Trophoblast cell (in vitro differentiated cells and primary cell): ENCODE measurements around the gene KCNQ1OT1.

Experiments
- DNase-seq, 2 donors: peaks; one replicate each; pipeline ENCODE4 v3.0.0-alpha.2; 2016
- H2AFZ ChIP-seq: 2 replicates; pipeline ENCODE4 v1.6.1; 2013; ENCODE audit warnings: low read length, moderate library complexity, mild to moderate bottlenecking; ENCODE audit not compliant: insufficient read depth, poor library complexity
- H2AK5ac ChIP-seq: 2 replicates; pipeline ENCODE4 v1.6.1; 2013; ENCODE audit warnings: mild to moderate bottlenecking, low read length
- H2BK120ac ChIP-seq: 2 replicates; pipeline ENCODE4 v1.6.1; 2013; ENCODE audit warnings: low read length, mild to moderate bottlenecking, moderate library complexity; ENCODE audit not compliant: insufficient read depth, poor library complexity
- H2BK12ac ChIP-seq: 2 replicates; pipeline ENCODE4 v1.6.1; 2013; ENCODE audit warnings: mild to moderate bottlenecking, low read length, moderate library complexity
- H2BK5ac ChIP-seq: 2 replicates; pipeline ENCODE4 v1.6.1; 2013; ENCODE audit warnings: low read length, low read depth, moderate library complexity, mild to moderate bottlenecking; ENCODE audit not compliant: poor library complexity
- H3K14ac ChIP-seq: 2 replicates; pipeline ENCODE4 v1.6.1; 2013; ENCODE audit warnings: mild to moderate bottlenecking, low read length
- H3K18ac ChIP-seq: 2 replicates; pipeline ENCODE4 v1.6.1; 2013; ENCODE audit warnings: mild to moderate bottlenecking, low read length
- H3K23ac ChIP-seq: 2 replicates; pipeline ENCODE4 v1.6.1; 2013; ENCODE audit warnings: low read length
- H3K27ac ChIP-seq: 2 replicates; pipeline ENCODE4 v1.5.1; 2013; ENCODE audit warnings: low read depth, mild to moderate bottlenecking, inconsistent platforms, low read length, moderate library complexity
- H3K27me3 ChIP-seq: 2 replicates; pipeline ENCODE4 v1.6.1; 2013; ENCODE audit warnings: inconsistent platforms, mild to moderate bottlenecking, low read length, moderate library complexity; ENCODE audit not compliant: insufficient read depth
- H3K36me3 ChIP-seq, 2 experiments: 1 replicate in 1 of 2; 2 replicates in 1 of 2; pipeline ENCODE4 v1.6.1; 2013; ENCODE audit warnings: low read length in 2 of 2, mild to moderate bottlenecking in 2 of 2, moderate library complexity in 1 of 2; ENCODE audit not compliant: insufficient read depth in 2 of 2, control insufficient read depth in 1 of 2
- H3K4ac ChIP-seq: 2 replicates; pipeline ENCODE4 v1.6.1; 2013; ENCODE audit warnings: low read depth, mild to moderate bottlenecking, low read length, moderate library complexity
- H3K4me1 ChIP-seq, 2 experiments: 1 replicate in 1 of 2; 2 replicates in 1 of 2; pipeline ENCODE4 v1.6.1; 2013; ENCODE audit warnings: low read length in 2 of 2, mild to moderate bottlenecking in 2 of 2, moderate library complexity in 1 of 2; ENCODE audit not compliant: insufficient read depth in 2 of 2, control insufficient read depth in 1 of 2
- H3K4me2 ChIP-seq: 2 replicates; pipeline ENCODE4 v1.6.1; 2013; ENCODE audit warnings: inconsistent platforms, mild to moderate bottlenecking, low read length, moderate library complexity
- H3K4me3 ChIP-seq: 2 replicates; pipeline ENCODE4 v1.5.1; 2013; ENCODE audit warnings: mild to moderate bottlenecking, low read depth, low read length, inconsistent platforms
- H3K79me1 ChIP-seq: one replicate; pipeline ENCODE4 v1.6.1; 2013; ENCODE audit warnings: low read length
- H3K79me2 ChIP-seq: 2 replicates; pipeline ENCODE4 v1.6.1; 2013; ENCODE audit warnings: low read length, mild to moderate bottlenecking; ENCODE audit not compliant: control insufficient read depth, insufficient read depth, poor library complexity
- H3K9ac ChIP-seq: 2 replicates; pipeline ENCODE4 v1.6.1; 2013; ENCODE audit warnings: mild to moderate bottlenecking, low read length
- H3K9me3 ChIP-seq: 2 replicates; pipeline ENCODE4 v1.6.1; 2013; ENCODE audit warnings: low read depth, mild to moderate bottlenecking, control low read depth, inconsistent platforms, low read length; ENCODE audit not compliant: insufficient read depth
- H4K12ac ChIP-seq: 2 replicates; pipeline ENCODE4 v1.6.1; 2013; ENCODE audit warnings: low read depth, mild to moderate bottlenecking, low read length, moderate library complexity
- H4K8ac ChIP-seq: 2 replicates; pipeline ENCODE4 v1.6.1; 2013; ENCODE audit warnings: low read depth, mild to moderate bottlenecking, low read length, moderate library complexity
- H4K91ac ChIP-seq: one replicate; pipeline ENCODE4 v1.6.1; 2013; ENCODE audit warnings: low read depth, mild to moderate bottlenecking, low read length, moderate library complexity
- WGBS: extraction: QIAGEN DNeasy Blood & Tissue Kit; methylation state at CpG from one replicate; pipeline ENCODE4 v1.1.7; 2013; ENCODE audit warnings: missing lambda C conversion rate; ENCODE audit not compliant: insufficient read length, insufficient coverage; ENCODE audit errors: extremely low coverage; 5-methylcytosine and 5-hydroxymethylcytosine counted together

Gene KCNQ1OT1

GRCh38 chr11:2747248-2748027 lies 47.6 kb upstream of the KCNQ1OT1 start:
- Histone ChIP-seq H3K14ac (no peak overlapping the region), H2BK5ac (no peak overlapping the region), H3K9me3 (peaks cover 1% of the 10 kb centered on the region), H3K27ac (peak overlapping the region; percentile 6), H2AK5ac (no peak overlapping the region), H4K12ac (no peak overlapping the region), H3K4me3 (no peak overlapping the region), H3K4me1 (peaks cover 39 to 55% of the 10 kb centered on the region in 2 experiments), H2BK12ac (no peak overlapping the region), H3K4ac (no peak overlapping the region), H3K36me3 (no peaks in the 10 kb centered on the region), H3K27me3 (no peaks in the 10 kb centered on the region), H2AFZ (no peak overlapping the region), H3K79me2 (peaks cover 1% of the 10 kb centered on the region), H2BK120ac (peak overlapping the region; percentile 3), H4K91ac (no peak overlapping the region), H3K18ac (no peak overlapping the region), H3K9ac (no peak overlapping the region), H3K4me2 (no peak overlapping the region), H3K79me1 (peaks cover 52% of the 10 kb centered on the region), H4K8ac (no peak overlapping the region), H3K23ac (no peak overlapping the region)
- DNase-seq: peak; percentile 96 to 97
- no CpG with 5 or more reads among the region's 16 CpGs for WGBS

GRCh38 chr11:2746401-2747247 lies 46.8 kb upstream of the KCNQ1OT1 start:
- H3K4me3 ChIP-seq: no peak overlapping the region
- peak overlapping the region; percentile 89 for H2AK5ac ChIP-seq
- DNase-seq: no peak
- peaks cover 1% of the 10 kb centered on the region for H3K79me2 ChIP-seq
- no peak overlapping the region for H3K9ac ChIP-seq
- peak overlapping the region; percentile 23 for H2BK120ac ChIP-seq
- H3K18ac ChIP-seq: peak overlapping the region; percentile 49
- H4K8ac ChIP-seq: no peak overlapping the region
- H2BK5ac ChIP-seq: no peak overlapping the region
- peaks cover 1% of the 10 kb centered on the region for H3K9me3 ChIP-seq
- no peak overlapping the region for H2AFZ ChIP-seq
- H3K27me3 ChIP-seq: no peaks in the 10 kb centered on the region
- H4K12ac ChIP-seq: no peak overlapping the region
- peaks cover 52% of the 10 kb centered on the region for H3K79me1 ChIP-seq
- no peak overlapping the region for H3K4ac ChIP-seq
- H3K27ac ChIP-seq: no peak overlapping the region
- WGBS: no CpG with 5 or more reads among the region's 24 CpGs
- H4K91ac ChIP-seq: peak overlapping the region; percentile 79
- H3K36me3 ChIP-seq: no peaks in the 10 kb centered on the region
- H3K4me2 ChIP-seq: no peak overlapping the region
- H3K4me1 ChIP-seq: peaks cover 38 to 55% of the 10 kb centered on the region in 2 experiments
- H2BK12ac ChIP-seq: peak overlapping the region; percentile 23
- H3K14ac ChIP-seq: peak overlapping the region; percentile 38
- no peak overlapping the region for H3K23ac ChIP-seq

GRCh38 chr11:2745511-2745910 lies 45.7 kb upstream of the KCNQ1OT1 start:
- WGBS: no CpG with 5 or more reads among the region's 14 CpGs

GRCh38 chr11:2744166-2744565 lies 44.4 kb upstream of the KCNQ1OT1 start:
- H4K91ac ChIP-seq: peak overlapping the region; percentile 44
- H3K79me1 ChIP-seq: peaks cover 44% of the 10 kb centered on the region
- H3K4me3 ChIP-seq: no peak overlapping the region
- no peak overlapping the region for H3K4ac ChIP-seq
- H2AK5ac ChIP-seq: no peak overlapping the region
- peaks cover 1% of the 10 kb centered on the region for H3K79me2 ChIP-seq
- no peak overlapping the region for H4K8ac ChIP-seq
- no peak overlapping the region for H2BK120ac ChIP-seq
- H3K14ac ChIP-seq: no peak overlapping the region
- H3K23ac ChIP-seq: no peak overlapping the region
- H2BK12ac ChIP-seq: peak overlapping the region; percentile 21
- H3K4me2 ChIP-seq: no peak overlapping the region
- H4K12ac ChIP-seq: no peak overlapping the region
- peak; percentile 18 to 41 for DNase-seq
- no peak overlapping the region for H2BK5ac ChIP-seq
- H3K9me3 ChIP-seq: peaks cover 3% of the 10 kb centered on the region
- no peak overlapping the region for H3K27ac ChIP-seq
- no peaks in the 10 kb centered on the region for H3K27me3 ChIP-seq
- H3K4me1 ChIP-seq: peaks cover 46 to 54% of the 10 kb centered on the region in 2 experiments
- no CpG with 5 or more reads among the region's 9 CpGs for WGBS
- H3K36me3 ChIP-seq: no peaks in the 10 kb centered on the region
- H3K9ac ChIP-seq: no peak overlapping the region
- H2AFZ ChIP-seq: no peak overlapping the region
- H3K18ac ChIP-seq: peak overlapping the region; percentile 25

More at GRCh38 chr11:2745511-2745910, 45.7 kb upstream of the KCNQ1OT1 start:
- no peak overlapping the region for H3K27ac ChIP-seq
- peaks cover 3% of the 10 kb centered on the region for H3K9me3 ChIP-seq
- H4K91ac ChIP-seq: peak overlapping the region; percentile 36
- no peak overlapping the region for H2BK120ac ChIP-seq
- H2BK12ac ChIP-seq: peak overlapping the region; percentile 38
- no peak overlapping the region for H3K4me2 ChIP-seq
- peaks cover 49% of the 10 kb centered on the region for H3K79me1 ChIP-seq
- no peak overlapping the region for H3K4me3 ChIP-seq
- peaks cover 46 to 60% of the 10 kb centered on the region in 2 experiments for H3K4me1 ChIP-seq
- DNase-seq: no peak
- peaks cover 1% of the 10 kb centered on the region for H3K79me2 ChIP-seq
- no peak overlapping the region for H3K4ac ChIP-seq
- peak overlapping the region; percentile 22 for H3K14ac ChIP-seq
- no peak overlapping the region for H3K23ac ChIP-seq
- H4K8ac ChIP-seq: no peak overlapping the region
- no peak overlapping the region for H3K9ac ChIP-seq
- H3K27me3 ChIP-seq: no peaks in the 10 kb centered on the region
- H2AK5ac ChIP-seq: peak overlapping the region; percentile 33
- no peak overlapping the region for H3K18ac ChIP-seq
- no peak overlapping the region for H4K12ac ChIP-seq
- no peak overlapping the region for H2BK5ac ChIP-seq
- H3K36me3 ChIP-seq: no peaks in the 10 kb centered on the region
- no peak overlapping the region for H2AFZ ChIP-seq
